Activated T-cell treated with anti-CD3 and anti-CD28 coated beads, Interleukin-2, amount 50 U/mL, for 24 hours (primary cell): ENCODE results near the gene ZRANB3.

Experiments used
- DNase-seq: peaks from one replicate; pipeline ENCODE4 v3.0.0-alpha.2; 2020
- H3K27ac Mint-ChIP-seq: 2 replicates; pipeline ENCODE4 v1.8.0; 2020; ENCODE audit warnings: mild to moderate bottlenecking, mixed read lengths
- H3K27me3 Mint-ChIP-seq: 2 replicates; pipeline ENCODE4 v1.8.0; 2020; ENCODE audit warnings: mixed read lengths
- H3K36me3 Mint-ChIP-seq: 2 replicates; pipeline ENCODE4 v1.8.0; 2020; ENCODE audit warnings: low read depth, mixed read lengths
- H3K4me1 Mint-ChIP-seq: 2 replicates; pipeline ENCODE4 v1.8.0; 2020; ENCODE audit warnings: low read depth, mixed read lengths
- H3K4me3 Mint-ChIP-seq: 2 replicates; pipeline ENCODE4 v1.8.0; 2020; ENCODE audit warnings: mild to moderate bottlenecking, moderate library complexity, mixed read lengths
- H3K9me3 Mint-ChIP-seq: 2 replicates; pipeline ENCODE4 v1.8.0; 2020; ENCODE audit warnings: mixed read lengths

ZRANB3 gene

GRCh38 chr2:135179689-135180088, 351.3 kb downstream of the ZRANB3 start:
- no peak overlapping the region for H3K4me3 Mint-ChIP-seq
- peaks cover 29% of the 10 kb centered on the region for H3K36me3 Mint-ChIP-seq

GRCh38 chr2:135175177-135175576, 355.8 kb downstream of the ZRANB3 start:
- Mint-ChIP-seq H3K4me3 (no peak overlapping the region), H3K36me3 (peaks cover 72% of the 10 kb centered on the region), H3K27me3 (no peaks in the 10 kb centered on the region), H3K4me1 (peaks cover 6% of the 10 kb centered on the region), H3K27ac (no peak overlapping the region), H3K9me3 (peaks cover 4% of the 10 kb centered on the region)
- no peak for DNase-seq

More at GRCh38 chr2:135179689-135180088, 351.3 kb downstream of the ZRANB3 start:
- H3K27ac Mint-ChIP-seq, result no peak overlapping the region
- no peaks in the 10 kb centered on the region for H3K27me3 Mint-ChIP-seq
- DNase-seq, result no peak
- no peaks in the 10 kb centered on the region for H3K4me1 Mint-ChIP-seq
- peaks cover 4% of the 10 kb centered on the region for H3K9me3 Mint-ChIP-seq

- Mint-ChIP-seq H3K9me3 (peaks cover 4% of the 10 kb centered on the region), H3K27ac (no peak overlapping the region), H3K4me1 (peaks cover 9% of the 10 kb centered on the region), H3K36me3 (peaks cover 75% of the 10 kb centered on the region), H3K27me3 (no peaks in the 10 kb centered on the region), H3K4me3 (no peak overlapping the region)
- no peak for DNase-seq
Observed at GRCh38 chr2:135174810-135175093, 356.3 kb downstream of the ZRANB3 start.

GRCh38 chr2:135174049-135174809, 356.8 kb downstream of the ZRANB3 start:
- Mint-ChIP-seq H3K4me3 (no peak overlapping the region), H3K4me1 (peaks cover 13% of the 10 kb centered on the region), H3K27me3 (no peaks in the 10 kb centered on the region), H3K9me3 (peaks cover 4% of the 10 kb centered on the region), H3K36me3 (peaks cover 81% of the 10 kb centered on the region), H3K27ac (no peak overlapping the region)
- no peak for DNase-seq

- no peaks in the 10 kb centered on the region for H3K27me3 Mint-ChIP-seq
- DNase-seq, result no peak
- H3K27ac Mint-ChIP-seq, result no peak overlapping the region
- H3K4me1 Mint-ChIP-seq, result peaks cover 15% of the 10 kb centered on the region
- H3K9me3 Mint-ChIP-seq, result no peaks in the 10 kb centered on the region
- H3K36me3 Mint-ChIP-seq, result peaks cover 87% of the 10 kb centered on the region
- peak overlapping the region; percentile 40 for H3K4me3 Mint-ChIP-seq
Observed at GRCh38 chr2:135169900-135170753, 360.9 kb downstream of the ZRANB3 start.

- peaks cover 15% of the 10 kb centered on the region for H3K4me1 Mint-ChIP-seq
- peak overlapping the region; percentile 79 for H3K27ac Mint-ChIP-seq
- H3K36me3 Mint-ChIP-seq, result peaks cover 85% of the 10 kb centered on the region
- H3K4me3 Mint-ChIP-seq, result no peak overlapping the region
- no peaks in the 10 kb centered on the region for H3K27me3 Mint-ChIP-seq
- DNase-seq, result no peak
- no peaks in the 10 kb centered on the region for H3K9me3 Mint-ChIP-seq
Observed at GRCh38 chr2:135168204-135168856, 362.7 kb downstream of the ZRANB3 start.

GRCh38 chr2:135167273-135167672, 363.7 kb downstream of the ZRANB3 start:
- peaks cover 85% of the 10 kb centered on the region for H3K36me3 Mint-ChIP-seq

GRCh38 chr2:135164431-135164830, 366.6 kb downstream of the ZRANB3 start:
- Mint-ChIP-seq H3K27me3 (no peaks in the 10 kb centered on the region), H3K4me1 (peaks cover 15% of the 10 kb centered on the region), H3K4me3 (no peak overlapping the region), H3K9me3 (no peaks in the 10 kb centered on the region), H3K36me3 (peaks cover 71% of the 10 kb centered on the region), H3K27ac (peak overlapping the region; percentile 77)
- no peak for DNase-seq

More at GRCh38 chr2:135167273-135167672, 363.7 kb downstream of the ZRANB3 start:
- peaks cover 21% of the 10 kb centered on the region for H3K4me1 Mint-ChIP-seq
- H3K9me3 Mint-ChIP-seq, result no peaks in the 10 kb centered on the region
- no peak overlapping the region for H3K4me3 Mint-ChIP-seq
- H3K27me3 Mint-ChIP-seq, result no peaks in the 10 kb centered on the region
- no peak for DNase-seq
- peak overlapping the region; percentile 2 for H3K27ac Mint-ChIP-seq

- Mint-ChIP-seq H3K27ac (no peak overlapping the region), H3K36me3 (peaks cover 70% of the 10 kb centered on the region), H3K27me3 (no peaks in the 10 kb centered on the region), H3K4me1 (peaks cover 12% of the 10 kb centered on the region), H3K4me3 (no peak overlapping the region), H3K9me3 (no peaks in the 10 kb centered on the region)
- DNase-seq, result no peak
Observed at GRCh38 chr2:135163901-135164300, 367.1 kb downstream of the ZRANB3 start.

- H3K36me3 Mint-ChIP-seq, result peaks cover 70% of the 10 kb centered on the region
- H3K4me1 Mint-ChIP-seq, result peaks cover 11% of the 10 kb centered on the region
- DNase-seq, result no peak
- no peaks in the 10 kb centered on the region for H3K27me3 Mint-ChIP-seq
- H3K9me3 Mint-ChIP-seq, result no peaks in the 10 kb centered on the region
- no peak overlapping the region for H3K4me3 Mint-ChIP-seq
- peak overlapping the region; percentile 48 for H3K27ac Mint-ChIP-seq
Observed at GRCh38 chr2:135163306-135163705, 367.7 kb downstream of the ZRANB3 start.

GRCh38 chr2:135162786-135163185, 368.2 kb downstream of the ZRANB3 start:
- no peaks in the 10 kb centered on the region for H3K9me3 Mint-ChIP-seq
- no peak overlapping the region for H3K4me3 Mint-ChIP-seq
- peak overlapping the region; percentile 74 for H3K27ac Mint-ChIP-seq
- peaks cover 70% of the 10 kb centered on the region for H3K36me3 Mint-ChIP-seq
- DNase-seq, result no peak
- peaks cover 11% of the 10 kb centered on the region for H3K4me1 Mint-ChIP-seq
- no peaks in the 10 kb centered on the region for H3K27me3 Mint-ChIP-seq

- Mint-ChIP-seq H3K27me3 (no peaks in the 10 kb centered on the region), H3K9me3 (no peaks in the 10 kb centered on the region), H3K36me3 (peaks cover 69% of the 10 kb centered on the region), H3K4me1 (peaks cover 11% of the 10 kb centered on the region), H3K27ac (peak overlapping the region; percentile 74), H3K4me3 (no peak overlapping the region)
- no peak for DNase-seq
Observed at GRCh38 chr2:135162377-135162776, 368.6 kb downstream of the ZRANB3 start.

GRCh38 chr2:135159191-135159590, 371.8 kb downstream of the ZRANB3 start:
- Mint-ChIP-seq H3K36me3 (peaks cover 76% of the 10 kb centered on the region), H3K9me3 (no peaks in the 10 kb centered on the region), H3K4me3 (no peak overlapping the region), H3K27me3 (no peaks in the 10 kb centered on the region), H3K4me1 (peaks cover 28% of the 10 kb centered on the region), H3K27ac (peak overlapping the region; percentile 31)
- DNase-seq, result no peak

GRCh38 chr2:135157856-135158255, 373.2 kb downstream of the ZRANB3 start:
- H3K27ac Mint-ChIP-seq, result peak overlapping the region; percentile 1
- no peaks in the 10 kb centered on the region for H3K27me3 Mint-ChIP-seq
- no peaks in the 10 kb centered on the region for H3K9me3 Mint-ChIP-seq
- H3K4me1 Mint-ChIP-seq, result peaks cover 29% of the 10 kb centered on the region
- H3K36me3 Mint-ChIP-seq, result peaks cover 74% of the 10 kb centered on the region
- DNase-seq, result no peak
- no peak overlapping the region for H3K4me3 Mint-ChIP-seq
